Neutrophil (primary cell): ENCODE results near the gene PRDM15.

Source experiments
- H3K27ac ChIP-seq: fragments of 200-600 bp; sonication (generic); 2 replicates; pipeline ENCODE4 v1.5.1; 2016; ENCODE audit warnings: mild to moderate bottlenecking, moderate library complexity
- H3K27me3 ChIP-seq: fragments of 200-600 bp; sonication (generic); 2 replicates; pipeline ENCODE4 v1.6.0; 2016; ENCODE audit warnings: mild to moderate bottlenecking
- H3K36me3 ChIP-seq: fragments of 200-600 bp; sonication (generic); 2 replicates; pipeline ENCODE4 v1.5.1; 2017
- H3K4me1 ChIP-seq, 2 experiments: fragments of 200-600 bp in 1 of 2; sonication (generic) in 1 of 2; 1 replicate in 1 of 2; 2 replicates in 1 of 2; pipeline versions ENCODE4 v1.5.1 to v1.6.1; 2013 to 2016; ENCODE audit warnings: low read depth in 1 of 2, low read length in 1 of 2, mild to moderate bottlenecking in 1 of 2, moderate library complexity in 1 of 2; ENCODE audit not compliant: control insufficient read depth in 1 of 2, insufficient read depth in 1 of 2
- H3K4me3 ChIP-seq, 2 experiments: fragments of 200-600 bp in 1 of 2; sonication (generic) in 1 of 2; 1 replicate in 1 of 2; 2 replicates in 1 of 2; pipeline ENCODE4 v1.5.1; 2013 to 2016; ENCODE audit warnings: low read depth in 1 of 2, low read length in 1 of 2, mild to moderate bottlenecking in 1 of 2, moderate library complexity in 1 of 2
- H3K9me3 ChIP-seq: fragments of 200-600 bp; sonication (generic); 2 replicates; pipeline ENCODE4 v1.5.1; 2016
- CTCF ChIP-seq: fragments of 200-600 bp; sonication (generic); IDR thresholded peaks from 2 replicates; pipeline ENCODE4 v1.5.1; 2016; ENCODE audit warnings: antibody characterized with exemption

Gene PRDM15

GRCh38 chr21:41914965-41915364, 35.8 kb upstream of the PRDM15 start:
- TF ChIP-seq CTCF: no peak
- no peaks in the 10 kb centered on the region for H3K36me3 ChIP-seq

GRCh38 chr21:41914358-41914757, 35.2 kb upstream of the PRDM15 start:
- Histone ChIP-seq H3K4me1 (no peaks in the 10 kb centered on the region), H3K4me3 (no peak overlapping the region), H3K27ac (no peak overlapping the region), H3K9me3 (no peaks in the 10 kb centered on the region), H3K27me3 (no peaks in the 10 kb centered on the region), H3K36me3 (no peaks in the 10 kb centered on the region)
- TF ChIP-seq CTCF: no peak

More at GRCh38 chr21:41914965-41915364, 35.8 kb upstream of the PRDM15 start:
- no peaks in the 10 kb centered on the region for H3K9me3 ChIP-seq
- H3K27me3 ChIP-seq: no peaks in the 10 kb centered on the region
- H3K4me3 ChIP-seq: no peak overlapping the region
- no peaks in the 10 kb centered on the region for H3K4me1 ChIP-seq
- H3K27ac ChIP-seq: no peak overlapping the region

- H3K27me3 ChIP-seq: no peaks in the 10 kb centered on the region
Measured at GRCh38 chr21:41913230-41913629, 34.1 kb upstream of the PRDM15 start.

GRCh38 chr21:41908829-41909228, 29.7 kb upstream of the PRDM15 start:
- H3K27me3 ChIP-seq: no peaks in the 10 kb centered on the region
- H3K27ac ChIP-seq: no peak overlapping the region
- no peaks in the 10 kb centered on the region for H3K4me1 ChIP-seq
- H3K36me3 ChIP-seq: no peaks in the 10 kb centered on the region
- TF ChIP-seq CTCF: no peak
- H3K9me3 ChIP-seq: no peaks in the 10 kb centered on the region
- no peak overlapping the region for H3K4me3 ChIP-seq

More at GRCh38 chr21:41913230-41913629, 34.1 kb upstream of the PRDM15 start:
- TF ChIP-seq CTCF: no peak
- H3K27ac ChIP-seq: no peak overlapping the region
- no peaks in the 10 kb centered on the region for H3K36me3 ChIP-seq
- H3K4me1 ChIP-seq: no peaks in the 10 kb centered on the region
- H3K4me3 ChIP-seq: no peak overlapping the region
- no peaks in the 10 kb centered on the region for H3K9me3 ChIP-seq

- no peak for TF ChIP-seq CTCF
- no peaks in the 10 kb centered on the region for H3K36me3 ChIP-seq
- no peak overlapping the region for H3K4me3 ChIP-seq
- H3K4me1 ChIP-seq: no peaks in the 10 kb centered on the region
- no peaks in the 10 kb centered on the region for H3K9me3 ChIP-seq
- no peak overlapping the region for H3K27ac ChIP-seq
- H3K27me3 ChIP-seq: no peaks in the 10 kb centered on the region
Measured at GRCh38 chr21:41907496-41908258, 28.5 kb upstream of the PRDM15 start.
